SK-N-SH (cell line): ENCODE results near the gene KRTAP10-2. TPM values are rescaled to one million over a fixed set of nuclear protein-coding genes. Genes with fewer than 3 reads are reported as not detected.
"Not testable (repeated sequence)": the region's sequence is repeated elsewhere in the genome, so short reads cannot be mapped to it uniquely, and the experiment has no call there.

Source experiments
- CTCF ChIA-PET: fragments of 300-600, 350-600 bp; formaldehyde crosslinking; extraction: SDS; loops from one replicate; lab custom pipeline; 2021; lab: Yijun Ruan, JAX
- POLR2A ChIA-PET: fragments of 350-600 bp; sonication (Branson Sonifier 250); formaldehyde crosslinking; extraction: SDS; loops from one replicate; lab custom pipeline; 2020; ENCODE audit warnings: antibody characterized with exemption, inconsistent platforms; lab: Yijun Ruan, JAX
- DNase-seq: peaks from one replicate; pipeline ENCODE4 v3.0.0; 2012
- H2AFZ ChIP-seq: fragments of 200-600 bp; sonication (generic); 2 replicates; pipeline ENCODE4 v1.8.1; 2016; ENCODE audit warnings: antibody characterized with exemption, mild to moderate bottlenecking, low read depth
- H3F3A ChIP-seq: fragments of 200-600 bp; sonication (generic); replicated peaks from 2 replicates; pipeline ENCODE3; 2016; ENCODE audit warnings: antibody characterized with exemption, mild to moderate bottlenecking; ENCODE audit not compliant: insufficient read depth
- H3K27ac ChIP-seq, 2 experiments: fragments of 200-500 bp in 1 of 2; fragments of 200-600 bp in 1 of 2; sonication (Bioruptor generic) in 1 of 2; sonication (generic), shearing (Covaris generic) in 1 of 2; 2 replicates each; pipeline versions ENCODE4 v1.5.1 to v1.6.1; 2014 to 2016; ENCODE audit warnings: low read depth in 2 of 2, inconsistent platforms in 1 of 2, low read length in 1 of 2, mild to moderate bottlenecking in 1 of 2, mixed read lengths in 1 of 2
- H3K27me3 ChIP-seq: fragments of 200-600 bp; sonication (generic), shearing (Covaris generic); 2 replicates; pipeline ENCODE4 v1.6.1; 2016; ENCODE audit warnings: mixed run types; ENCODE audit not compliant: insufficient read depth
- H3K36me3 ChIP-seq, 2 experiments: fragments of 200-500 bp in 1 of 2; fragments of 200-600 bp in 1 of 2; sonication (Bioruptor generic) in 1 of 2; sonication (generic) in 1 of 2; replicated peaks in 1 of 2; 2 replicates each; pipeline versions ENCODE3 to v1.5.1; 2014 to 2016; ENCODE audit warnings: low read length in 1 of 2, mild to moderate bottlenecking in 1 of 2; ENCODE audit not compliant: insufficient read depth in 2 of 2, control insufficient read depth in 1 of 2
- H3K4me1 ChIP-seq, 2 experiments: fragments of 200-500 bp in 1 of 2; fragments of 200-600 bp in 1 of 2; sonication (Bioruptor generic) in 1 of 2; sonication (generic), shearing (Covaris generic) in 1 of 2; 2 replicates each; pipeline versions ENCODE4 v1.5.1 to v1.6.1; 2014 to 2016; ENCODE audit warnings: low read depth in 1 of 2, low read length in 1 of 2, mixed run types in 1 of 2; ENCODE audit not compliant: insufficient read depth in 2 of 2, control insufficient read depth in 1 of 2
- H3K4me2 ChIP-seq: fragments of 200-600 bp; sonication (generic), shearing (Covaris generic); 2 replicates; pipeline ENCODE4 v1.6.1; 2017; ENCODE audit warnings: mixed run types
- H3K4me3 ChIP-seq, 2 experiments: fragments of 200-500 bp in 1 of 2; fragments of 200-600 bp in 1 of 2; sonication (Bioruptor generic) in 1 of 2; sonication (generic), shearing (Covaris generic) in 1 of 2; 2 replicates each; pipeline versions ENCODE4 v1.5.1 to v1.8.1; 2014 to 2016; ENCODE audit warnings: low read depth in 2 of 2, inconsistent platforms in 1 of 2, low read length in 1 of 2, mild to moderate bottlenecking in 1 of 2, mixed read lengths in 1 of 2, moderate library complexity in 1 of 2
- H3K79me2 ChIP-seq: fragments of 200-600 bp; sonication (generic); 2 replicates; pipeline ENCODE4 v1.8.1; 2017; ENCODE audit warnings: mild to moderate bottlenecking; ENCODE audit not compliant: insufficient read depth
- H3K9ac ChIP-seq: fragments of 200-600 bp; sonication (generic); 2 replicates; pipeline ENCODE4 v1.6.1; 2017; ENCODE audit warnings: mixed run types
- H3K9me2 ChIP-seq: fragments of 200-600 bp; sonication (generic); 2 replicates; pipeline ENCODE4 v1.6.1; 2017; ENCODE audit warnings: mixed run types
- H3K9me3 ChIP-seq: fragments of 200-600 bp; sonication (generic); 2 replicates; pipeline ENCODE4 v1.6.1; 2017; ENCODE audit warnings: mixed run types, mild to moderate bottlenecking, moderate library complexity
- H4K20me1 ChIP-seq: fragments of 200-600 bp; sonication (generic); 2 replicates; pipeline ENCODE4 v1.6.1; 2017; ENCODE audit warnings: mild to moderate bottlenecking, mixed run types; ENCODE audit not compliant: insufficient read depth
- EZH2phosphoT487 ChIP-seq: fragments of 200-600 bp; sonication (generic); IDR thresholded peaks from 2 replicates; pipeline ENCODE4 v1.6.1; 2017; ENCODE audit warnings: low read depth, mixed run types, mild to moderate bottlenecking, antibody characterized with exemption, moderate library complexity, borderline replicate concordance
- FOSL2 ChIP-seq: IDR thresholded peaks from 2 replicates; pipeline ENCODE4 v1.4.0; 2012; ENCODE audit warnings: low read depth, mild to moderate bottlenecking, moderate library complexity, borderline replicate concordance
- GABPA ChIP-seq: IDR thresholded peaks from 2 replicates; pipeline ENCODE4 v1.4.0; 2012; ENCODE audit warnings: low read depth, mild to moderate bottlenecking
- MEF2A ChIP-seq: IDR thresholded peaks from 2 replicates; pipeline ENCODE4 v1.4.0; 2012; ENCODE audit warnings: low read depth, borderline replicate concordance
- NFIC ChIP-seq: IDR thresholded peaks from 2 replicates; pipeline ENCODE4 v1.4.0; 2012; ENCODE audit warnings: borderline replicate concordance
- NRF1 ChIP-seq: IDR thresholded peaks from 2 replicates; pipeline ENCODE4 v1.6.1; 2012; ENCODE audit warnings: low read depth, mild to moderate bottlenecking, low read length
- POLR2AphosphoS5 ChIP-seq: IDR thresholded peaks from 2 replicates; pipeline ENCODE4 v1.6.1; 2012; ENCODE audit warnings: low read depth, low read length
- RCOR1 ChIP-seq: fragments of 150-350 bp; IDR thresholded peaks from 2 replicates; pipeline ENCODE4 v1.6.1; 2017; ENCODE audit warnings: antibody characterized with exemption, low read length
- RXRA ChIP-seq: IDR thresholded peaks from 2 replicates; pipeline ENCODE4 v1.4.0; 2012; ENCODE audit warnings: low read depth, mild to moderate bottlenecking, borderline replicate concordance
- TEAD4 ChIP-seq: IDR thresholded peaks from 2 replicates; pipeline ENCODE4 v1.4.0; 2012; ENCODE audit warnings: mild to moderate bottlenecking, borderline replicate concordance; ENCODE audit not compliant: insufficient read depth
- YY1 ChIP-seq: IDR thresholded peaks from 2 replicates; pipeline ENCODE4 v1.4.0; 2012; ENCODE audit warnings: low read depth, mild to moderate bottlenecking
- WGBS: methylation state at CpG from one replicate; pipeline ENCODE4 v1.1.6; 2017; ENCODE audit warnings: low lambda C conversion rate; 5-methylcytosine and 5-hydroxymethylcytosine counted together
- polyA plus RNA-seq, 3 experiments: library from polyadenylated mRNA; depleted of rRNA; stranded (reverse); fragments of >200 nt; gene quantifications; 2 replicates each; pipeline ENCODE4 v1.2.3, GENCODE V29; 2012
- TF ChIP-seq, protein P1 (sequence below): IDR thresholded peaks from 2 replicates; pipeline ENCODE4 v1.4.0; 2012; ENCODE audit warnings: low read depth, borderline replicate concordance
- TF ChIP-seq, protein P2 (sequence below): IDR thresholded peaks from 2 replicates; pipeline ENCODE4 v1.6.1; 2012; ENCODE audit warnings: mild to moderate bottlenecking, low read depth, low read length, moderate library complexity
- TF ChIP-seq, protein P3 (sequence below): IDR thresholded peaks from 2 replicates; pipeline ENCODE4 v1.4.0; 2012; ENCODE audit warnings: low read depth, borderline replicate concordance

The KRTAP10-2 gene
- polyA plus RNA-seq, 1 of the 3 experiments (the other 2 are of a cell fraction) = not detected

DNA sequence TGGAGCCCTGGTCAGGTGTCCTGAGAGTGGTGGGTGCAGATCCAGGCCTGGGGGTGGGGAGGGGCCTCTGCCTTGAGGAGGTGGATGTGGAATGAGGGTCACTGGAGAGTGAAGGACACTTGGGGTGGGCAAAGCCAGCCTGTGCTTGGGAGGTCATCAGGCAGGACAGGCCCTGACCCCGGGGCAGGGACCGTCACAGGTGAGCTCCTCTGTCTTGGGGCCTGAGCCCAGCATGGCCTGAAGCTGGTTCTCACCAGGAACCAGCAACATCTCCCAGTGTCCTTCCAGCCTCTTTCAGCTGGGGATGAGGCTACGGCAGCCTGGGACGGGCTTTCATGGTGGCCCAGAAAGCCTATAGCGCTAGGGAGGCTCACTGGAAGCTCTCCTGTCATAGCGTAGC is 831 bp upstream of the KRTAP10-2 start (continued):
- TF ChIP-seq, protein P1, sequence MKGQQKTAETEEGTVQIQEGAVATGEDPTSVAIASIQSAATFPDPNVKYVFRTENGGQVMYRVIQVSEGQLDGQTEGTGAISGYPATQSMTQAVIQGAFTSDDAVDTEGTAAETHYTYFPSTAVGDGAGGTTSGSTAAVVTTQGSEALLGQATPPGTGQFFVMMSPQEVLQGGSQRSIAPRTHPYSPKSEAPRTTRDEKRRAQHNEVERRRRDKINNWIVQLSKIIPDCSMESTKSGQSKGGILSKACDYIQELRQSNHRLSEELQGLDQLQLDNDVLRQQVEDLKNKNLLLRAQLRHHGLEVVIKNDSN = no peak

DNA sequence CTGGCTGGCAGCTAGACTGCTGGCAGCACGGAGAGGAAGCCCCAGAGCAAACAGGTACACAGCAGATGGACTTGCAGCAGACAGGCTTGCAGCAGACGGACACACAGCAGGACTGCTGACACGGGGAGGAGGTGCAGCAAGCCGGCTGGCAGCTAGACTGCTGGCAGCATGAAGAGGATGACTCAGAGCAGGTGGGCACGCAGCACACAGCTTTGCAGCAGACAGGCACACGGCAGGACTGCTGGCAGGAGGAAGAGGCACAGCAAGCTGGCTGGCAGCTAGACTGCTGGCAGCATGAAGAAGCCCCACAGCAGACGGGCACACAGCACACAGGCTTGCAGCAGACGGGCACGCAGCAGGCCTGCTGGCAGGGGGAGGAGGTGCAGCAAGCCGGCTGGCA is 498 bp downstream of the KRTAP10-2 start:
- H3K79me2 ChIP-seq = no peaks in the 10 kb centered on the region
- H3K9ac ChIP-seq = no peak overlapping the region
- no peaks in the 10 kb centered on the region for H4K20me1 ChIP-seq
- H3K27ac ChIP-seq = no peak overlapping the region
- TF ChIP-seq NFIC (no peak), RXRA (no peak), RCOR1 (no peak), YY1 (no peak), MEF2A (no peak), FOSL2 (no peak), GABPA (no peak), TEAD4 (no peak), EZH2phosphoT487 (no peak), POLR2AphosphoS5 (no peak), NRF1 (no peak)
- TF ChIP-seq, protein P2, sequence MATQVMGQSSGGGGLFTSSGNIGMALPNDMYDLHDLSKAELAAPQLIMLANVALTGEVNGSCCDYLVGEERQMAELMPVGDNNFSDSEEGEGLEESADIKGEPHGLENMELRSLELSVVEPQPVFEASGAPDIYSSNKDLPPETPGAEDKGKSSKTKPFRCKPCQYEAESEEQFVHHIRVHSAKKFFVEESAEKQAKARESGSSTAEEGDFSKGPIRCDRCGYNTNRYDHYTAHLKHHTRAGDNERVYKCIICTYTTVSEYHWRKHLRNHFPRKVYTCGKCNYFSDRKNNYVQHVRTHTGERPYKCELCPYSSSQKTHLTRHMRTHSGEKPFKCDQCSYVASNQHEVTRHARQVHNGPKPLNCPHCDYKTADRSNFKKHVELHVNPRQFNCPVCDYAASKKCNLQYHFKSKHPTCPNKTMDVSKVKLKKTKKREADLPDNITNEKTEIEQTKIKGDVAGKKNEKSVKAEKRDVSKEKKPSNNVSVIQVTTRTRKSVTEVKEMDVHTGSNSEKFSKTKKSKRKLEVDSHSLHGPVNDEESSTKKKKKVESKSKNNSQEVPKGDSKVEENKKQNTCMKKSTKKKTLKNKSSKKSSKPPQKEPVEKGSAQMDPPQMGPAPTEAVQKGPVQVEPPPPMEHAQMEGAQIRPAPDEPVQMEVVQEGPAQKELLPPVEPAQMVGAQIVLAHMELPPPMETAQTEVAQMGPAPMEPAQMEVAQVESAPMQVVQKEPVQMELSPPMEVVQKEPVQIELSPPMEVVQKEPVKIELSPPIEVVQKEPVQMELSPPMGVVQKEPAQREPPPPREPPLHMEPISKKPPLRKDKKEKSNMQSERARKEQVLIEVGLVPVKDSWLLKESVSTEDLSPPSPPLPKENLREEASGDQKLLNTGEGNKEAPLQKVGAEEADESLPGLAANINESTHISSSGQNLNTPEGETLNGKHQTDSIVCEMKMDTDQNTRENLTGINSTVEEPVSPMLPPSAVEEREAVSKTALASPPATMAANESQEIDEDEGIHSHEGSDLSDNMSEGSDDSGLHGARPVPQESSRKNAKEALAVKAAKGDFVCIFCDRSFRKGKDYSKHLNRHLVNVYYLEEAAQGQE = no peak
- TF ChIP-seq, protein P3, sequence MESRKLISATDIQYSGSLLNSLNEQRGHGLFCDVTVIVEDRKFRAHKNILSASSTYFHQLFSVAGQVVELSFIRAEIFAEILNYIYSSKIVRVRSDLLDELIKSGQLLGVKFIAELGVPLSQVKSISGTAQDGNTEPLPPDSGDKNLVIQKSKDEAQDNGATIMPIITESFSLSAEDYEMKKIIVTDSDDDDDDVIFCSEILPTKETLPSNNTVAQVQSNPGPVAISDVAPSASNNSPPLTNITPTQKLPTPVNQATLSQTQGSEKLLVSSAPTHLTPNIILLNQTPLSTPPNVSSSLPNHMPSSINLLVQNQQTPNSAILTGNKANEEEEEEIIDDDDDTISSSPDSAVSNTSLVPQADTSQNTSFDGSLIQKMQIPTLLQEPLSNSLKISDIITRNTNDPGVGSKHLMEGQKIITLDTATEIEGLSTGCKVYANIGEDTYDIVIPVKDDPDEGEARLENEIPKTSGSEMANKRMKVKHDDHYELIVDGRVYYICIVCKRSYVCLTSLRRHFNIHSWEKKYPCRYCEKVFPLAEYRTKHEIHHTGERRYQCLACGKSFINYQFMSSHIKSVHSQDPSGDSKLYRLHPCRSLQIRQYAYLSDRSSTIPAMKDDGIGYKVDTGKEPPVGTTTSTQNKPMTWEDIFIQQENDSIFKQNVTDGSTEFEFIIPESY = no peak
- H3F3A ChIP-seq = no peaks in the 10 kb centered on the region
- H3K4me2 ChIP-seq = no peak overlapping the region
- 18% methylated on average over 7 of the region's 10 CpGs for WGBS
- DNase-seq = no peak
- ChIA-PET POLR2A (interaction anchor here (0.6 kb wide), 1 partner anchor 25 kb away, joined by 3 read pairs; no protein-coding TSS in a partner anchor), CTCF (no interaction called here)
- H3K9me3 ChIP-seq = no peaks in the 10 kb centered on the region
- no peaks in the 10 kb centered on the region for H3K36me3 ChIP-seq
- no peak overlapping the region for H2AFZ ChIP-seq
- H3K27me3 ChIP-seq = peaks cover 43% of the 10 kb centered on the region
- no peaks in the 10 kb centered on the region for H3K9me2 ChIP-seq
- H3K4me3 ChIP-seq = no peak overlapping the region
- no peaks in the 10 kb centered on the region for H3K4me1 ChIP-seq

DNA sequence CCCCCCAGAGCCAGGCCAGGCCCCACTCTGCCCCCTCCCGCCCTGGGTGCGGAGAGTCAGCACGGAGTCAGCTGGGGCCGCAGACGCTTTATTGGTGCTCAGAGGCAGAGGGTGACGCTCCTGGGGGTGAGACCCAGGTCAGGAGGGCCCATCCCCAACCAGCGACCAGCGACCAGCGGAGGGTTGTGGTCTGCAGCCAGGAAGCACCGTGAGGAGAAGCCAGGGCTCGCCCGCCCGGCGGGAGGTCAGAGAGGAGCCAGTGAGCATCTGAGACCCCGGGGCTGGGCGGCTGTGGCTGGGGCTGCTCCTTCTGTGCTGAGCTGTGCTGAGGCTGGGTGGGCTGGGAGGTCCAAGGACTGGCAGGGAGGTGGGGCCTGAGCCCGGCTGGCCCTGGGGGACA is 1.0 kb downstream of the KRTAP10-2 start:
- H3K4me3 ChIP-seq, H3K79me2 ChIP-seq, H3K9me3 ChIP-seq, H3K9ac ChIP-seq, H3K4me1 ChIP-seq, H3K27ac ChIP-seq, H3K9me2 ChIP-seq, H2AFZ ChIP-seq, H3F3A ChIP-seq, CTCF ChIA-PET, DNase-seq, H3K4me2 ChIP-seq, H4K20me1 ChIP-seq, H3K36me3 ChIP-seq: not testable (repeated sequence)
- POLR2A ChIA-PET = interaction anchor here (0.6 kb wide), 1 partner anchor 25 kb away, joined by 3 read pairs; no protein-coding TSS in a partner anchor
- H3K27me3 ChIP-seq = peaks cover 38% of the 10 kb centered on the region
- WGBS = 42% methylated on average over 10 of the region's 17 CpGs
